ENCODE results near the gene STX1B.
A peak's percentile ranks its signal among the peaks of the same experiment; 100 is the strongest.

The STX1B gene

DNA sequence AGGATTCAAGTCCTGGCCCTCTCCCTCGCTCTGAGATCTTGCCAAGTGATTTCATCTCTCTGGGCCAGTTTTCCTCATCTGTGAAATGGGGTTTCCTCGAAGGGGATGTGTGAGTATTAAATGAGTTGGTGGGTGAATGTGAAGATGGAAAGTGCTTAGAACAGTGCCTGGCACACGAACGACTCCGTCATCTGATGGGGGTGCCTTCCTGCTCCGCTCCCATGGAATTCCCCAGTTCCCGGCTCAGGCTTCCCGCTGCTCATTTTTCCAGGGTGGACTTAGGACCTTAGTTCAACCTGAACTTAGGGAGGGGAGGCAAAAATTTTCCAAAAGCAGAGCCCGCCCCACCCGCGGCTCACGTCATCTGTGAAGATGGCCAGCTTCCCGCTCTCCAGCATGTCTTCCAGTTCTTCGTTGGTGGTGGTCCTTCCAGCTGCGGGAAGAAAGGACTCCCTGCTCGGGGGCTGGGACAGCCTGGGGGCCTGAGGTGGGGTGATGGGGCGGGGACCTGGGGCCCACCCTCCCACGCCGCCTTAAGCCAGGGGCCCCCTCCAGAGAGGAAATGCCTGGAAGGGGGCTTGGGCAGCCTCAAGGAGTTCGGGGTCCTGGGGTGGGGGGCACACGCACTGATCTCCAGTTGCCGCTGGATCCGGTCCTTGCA is 14.0 kb downstream of the STX1B start:
- DNase-seq (ENCODE audit: low spot score): no peak

DNA sequence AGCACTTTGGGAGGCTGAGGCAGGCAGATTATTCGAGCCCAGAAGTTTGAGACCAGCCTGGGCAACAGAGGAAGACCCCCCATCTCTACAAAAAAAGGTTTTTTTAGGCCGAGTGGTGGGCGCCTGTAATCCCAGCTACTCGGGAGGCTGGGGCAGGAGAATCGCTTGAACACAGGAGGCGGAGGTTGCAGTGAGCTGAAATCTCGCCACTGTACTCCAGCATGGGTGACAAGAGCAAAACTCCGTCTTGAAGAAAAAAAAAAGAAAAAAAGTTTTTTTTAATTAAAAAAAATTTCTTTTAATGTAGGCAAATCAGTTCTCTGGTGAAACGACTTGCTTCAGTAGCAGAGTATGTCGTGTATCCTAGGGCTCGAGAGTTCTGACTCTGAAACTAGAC is 14.5 kb downstream of the STX1B start:
- DNase-seq (ENCODE audit: low spot score): no peak

- DNase-seq (ENCODE audit: low spot score): no peak
Observed at GRCh38 chr16:30992931-30993816, 17.3 kb downstream of the STX1B start.

DNA sequence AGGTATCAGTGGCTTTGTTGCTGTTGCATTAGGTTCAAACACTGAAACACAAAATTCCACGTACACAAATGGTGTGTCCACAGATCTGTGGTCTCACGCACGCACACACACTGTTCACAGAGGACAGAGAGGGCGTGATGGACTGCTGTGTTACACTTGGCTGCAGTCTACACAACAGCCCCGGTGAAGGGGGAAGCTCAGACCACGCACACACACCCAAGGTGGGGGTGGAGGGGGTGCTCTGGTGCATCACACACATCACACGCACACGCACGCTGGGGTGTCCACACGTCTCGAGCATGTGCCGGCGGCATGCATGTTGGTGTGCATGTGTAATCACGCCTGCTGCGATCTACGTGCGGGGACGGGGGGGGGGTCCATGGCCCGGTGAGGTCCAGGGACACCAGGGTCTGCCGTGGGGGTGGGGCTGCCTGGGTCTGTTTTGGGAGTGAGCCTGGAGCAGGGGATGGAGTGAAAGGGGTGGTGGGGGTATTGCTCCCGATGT is 18.1 kb downstream of the STX1B start:
- no peak for DNase-seq (ENCODE audit: low spot score)

- no peak for DNase-seq (ENCODE audit: low spot score)
Observed at GRCh38 chr16:30991052-30991451, 19.4 kb downstream of the STX1B start.

- DNase-seq (ENCODE audit: low spot score): no peak
Observed at GRCh38 chr16:30990105-30990504, 20.3 kb downstream of the STX1B start.

GRCh38 chr16:30989469-30990047 is 20.9 kb downstream of the STX1B start:
- DNase-seq (ENCODE audit: low spot score): no peak

GRCh38 chr16:30987581-30988190 is 22.8 kb downstream of the STX1B start:
- no peak for DNase-seq (ENCODE audit: low spot score)

DNA sequence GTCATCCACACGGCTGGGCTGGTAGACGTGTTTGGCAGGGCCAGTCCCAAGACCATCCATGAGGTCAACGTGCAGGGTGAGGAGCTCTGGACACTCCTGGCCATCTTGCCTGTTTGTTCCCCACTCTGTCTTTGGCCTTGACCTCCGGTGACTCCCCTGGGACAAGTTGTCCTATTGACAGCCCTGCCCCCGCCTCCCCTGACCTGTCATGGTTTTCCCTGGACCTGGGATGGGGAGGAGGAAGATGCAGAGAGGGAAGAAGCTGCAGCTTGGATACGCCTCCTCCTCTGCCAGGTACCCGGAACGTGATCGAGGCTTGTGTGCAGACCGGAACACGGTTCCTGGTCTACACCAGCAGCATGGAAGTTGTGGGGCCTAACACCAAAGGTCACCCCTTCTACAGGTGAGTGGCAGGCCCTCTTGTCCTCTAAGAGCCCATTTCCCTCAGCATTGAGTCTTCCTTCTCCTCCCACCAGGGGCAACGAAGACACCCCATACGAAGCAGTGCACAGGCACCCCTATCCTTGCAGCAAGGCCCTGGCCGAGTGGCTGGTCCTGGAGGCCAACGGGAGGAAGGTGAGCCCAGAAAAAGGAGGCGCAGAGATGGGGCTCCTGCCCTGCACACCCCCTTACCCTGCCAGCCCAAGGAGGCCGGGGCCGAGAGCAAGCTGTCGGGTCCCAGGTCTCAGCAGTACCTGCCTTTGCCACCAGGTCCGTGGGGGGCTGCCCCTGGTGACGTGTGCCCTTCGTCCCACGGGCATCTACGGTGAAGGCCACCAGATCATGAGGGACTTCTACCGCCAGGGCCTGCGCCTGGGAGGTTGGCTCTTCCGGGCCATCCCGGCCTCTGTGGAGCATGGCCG is 24.1 kb downstream of the STX1B start:
- DNase-seq (ENCODE audit: low spot score): no peak

DNA sequence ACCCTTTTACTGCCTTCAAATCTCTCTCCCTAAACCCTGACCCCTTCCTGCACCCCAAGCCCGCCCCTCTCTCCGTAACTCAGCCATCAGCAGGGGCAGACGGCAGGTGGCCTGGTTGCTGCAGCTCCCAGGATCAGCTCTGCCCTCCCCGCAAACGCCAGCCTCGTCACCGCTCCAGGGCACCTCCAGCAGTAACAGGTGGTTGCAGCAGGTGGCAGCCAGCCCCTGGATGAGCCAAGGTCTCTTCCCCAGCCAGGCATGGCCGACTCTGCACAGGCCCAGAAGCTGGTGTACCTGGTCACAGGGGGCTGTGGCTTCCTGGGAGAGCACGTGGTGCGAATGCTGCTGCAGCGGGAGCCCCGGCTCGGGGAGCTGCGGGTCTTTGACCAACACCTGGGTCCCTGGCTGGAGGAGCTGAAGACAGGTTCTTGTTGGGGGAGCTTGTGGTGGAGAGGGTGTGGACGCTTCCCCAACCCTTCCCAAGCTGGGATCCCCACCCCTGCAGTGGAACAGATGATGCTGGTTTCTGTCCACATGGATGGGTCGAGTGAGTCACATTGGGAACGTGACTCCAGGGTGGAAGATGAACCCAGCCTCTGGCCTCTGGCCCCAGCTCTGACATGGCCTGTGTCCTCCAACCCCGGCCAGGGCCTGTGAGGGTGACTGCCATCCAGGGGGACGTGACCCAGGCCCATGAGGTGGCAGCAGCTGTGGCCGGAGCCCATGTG is 24.9 kb downstream of the STX1B start:
- no peak for DNase-seq (ENCODE audit: low spot score)

DNA sequence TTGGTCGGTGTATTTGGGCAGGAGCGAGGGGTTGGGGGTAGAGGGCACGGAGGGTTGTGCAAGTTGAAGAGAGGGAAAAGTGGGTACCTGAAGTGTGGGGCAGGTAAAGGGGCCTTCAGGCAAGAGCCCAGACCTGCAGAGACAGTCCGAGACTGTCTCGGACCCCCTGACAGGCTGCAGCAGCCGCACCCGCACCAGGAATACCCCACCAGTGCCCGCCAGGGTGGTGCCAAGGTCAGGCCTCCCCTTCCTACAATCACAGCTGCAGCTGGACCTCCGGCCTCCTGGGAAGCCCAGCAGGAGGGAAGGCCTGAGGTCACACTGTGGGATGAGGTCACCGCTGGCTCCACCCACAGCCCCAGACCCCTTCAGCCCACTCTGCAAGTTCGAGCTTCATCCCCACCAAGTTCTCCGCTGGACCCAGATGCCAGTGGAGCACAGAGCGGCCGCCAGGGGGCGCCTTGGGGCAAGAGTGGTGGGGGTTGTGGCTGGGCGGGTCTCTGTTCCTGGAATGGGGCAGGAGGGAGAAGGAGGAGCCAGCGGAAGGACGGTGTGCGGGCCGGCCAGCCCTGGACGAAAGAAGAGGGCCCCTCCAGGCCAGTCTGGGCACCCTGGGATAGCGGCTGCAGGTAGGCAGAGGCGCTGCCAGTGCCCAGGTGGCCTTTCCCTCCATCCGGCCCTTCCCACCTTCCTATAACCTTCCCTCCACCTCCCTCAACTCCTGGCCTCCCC is 25.6 kb downstream of the STX1B start, which contains the start of gene HSD3B7:
Gene HSD3B7 (plus strand): TSS at position 539 of the 732 bp plus-strand sequence. CDS start 452 bp downstream, outside the sequence.
- DNase-seq (ENCODE audit: low spot score): peak; percentile 90

DNA sequence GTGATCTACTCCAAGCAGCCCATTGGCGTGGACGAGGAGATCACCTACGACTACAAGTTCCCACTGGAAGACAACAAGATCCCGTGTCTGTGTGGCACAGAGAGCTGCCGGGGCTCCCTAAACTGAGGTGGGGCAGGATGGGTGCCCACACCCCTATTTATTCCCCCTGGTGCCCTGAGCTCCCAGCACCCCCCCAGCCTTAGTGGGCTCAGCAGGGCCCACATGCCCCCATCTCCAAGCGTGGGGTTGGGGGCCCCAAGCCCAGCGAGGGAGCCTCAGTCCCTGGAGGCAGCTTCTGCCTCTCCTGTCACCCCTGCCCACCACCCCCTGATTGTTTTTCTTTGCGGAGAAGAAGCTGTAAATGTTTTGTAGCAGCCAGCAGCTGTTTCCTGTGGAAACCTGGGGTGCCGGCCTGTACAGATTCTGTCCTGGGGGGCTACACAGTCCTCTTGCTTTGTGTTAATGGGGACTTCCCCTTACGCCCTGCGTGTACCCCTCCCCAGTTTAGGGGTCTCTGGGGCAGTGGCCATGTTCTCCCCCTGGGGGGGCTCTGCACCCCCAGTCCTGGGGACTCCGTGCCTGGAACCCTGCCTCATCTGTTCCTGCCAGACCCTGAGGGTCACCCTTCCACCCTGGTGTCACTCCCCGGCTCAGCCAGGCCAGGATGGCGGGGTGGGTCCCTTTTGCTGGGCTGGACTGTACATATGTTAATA is 26.4 kb downstream of the STX1B start:
- no peak for DNase-seq (ENCODE audit: low spot score)

DNA sequence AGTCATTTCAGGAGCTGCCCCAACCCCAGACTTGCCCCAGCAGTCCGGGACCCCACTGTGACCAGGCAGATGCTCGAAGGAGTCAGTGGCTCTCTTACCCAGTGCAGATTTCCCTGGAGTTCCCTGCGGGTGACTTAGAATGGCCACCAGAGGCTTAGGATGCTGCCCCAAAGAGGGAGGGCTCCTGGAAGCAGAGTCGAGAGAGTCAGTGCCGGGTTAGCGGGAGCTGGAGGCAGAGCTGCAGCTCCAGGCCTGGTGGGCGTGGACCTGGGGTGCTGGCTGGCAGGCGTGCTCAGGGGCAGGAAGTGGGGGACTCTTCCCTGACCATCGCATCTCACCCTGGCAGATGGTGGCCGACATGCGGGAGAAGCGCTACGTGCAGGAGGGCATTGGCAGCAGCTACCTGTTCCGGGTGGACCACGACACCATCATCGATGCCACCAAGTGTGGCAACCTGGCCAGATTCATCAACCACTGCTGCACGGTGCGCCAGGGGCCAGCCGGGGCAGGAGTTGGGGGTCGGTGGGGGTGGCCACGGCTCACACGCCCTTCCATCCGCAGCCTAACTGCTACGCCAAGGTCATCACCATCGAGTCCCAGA is 27.0 kb downstream of the STX1B start:
- no peak for DNase-seq (ENCODE audit: low spot score)

DNA sequence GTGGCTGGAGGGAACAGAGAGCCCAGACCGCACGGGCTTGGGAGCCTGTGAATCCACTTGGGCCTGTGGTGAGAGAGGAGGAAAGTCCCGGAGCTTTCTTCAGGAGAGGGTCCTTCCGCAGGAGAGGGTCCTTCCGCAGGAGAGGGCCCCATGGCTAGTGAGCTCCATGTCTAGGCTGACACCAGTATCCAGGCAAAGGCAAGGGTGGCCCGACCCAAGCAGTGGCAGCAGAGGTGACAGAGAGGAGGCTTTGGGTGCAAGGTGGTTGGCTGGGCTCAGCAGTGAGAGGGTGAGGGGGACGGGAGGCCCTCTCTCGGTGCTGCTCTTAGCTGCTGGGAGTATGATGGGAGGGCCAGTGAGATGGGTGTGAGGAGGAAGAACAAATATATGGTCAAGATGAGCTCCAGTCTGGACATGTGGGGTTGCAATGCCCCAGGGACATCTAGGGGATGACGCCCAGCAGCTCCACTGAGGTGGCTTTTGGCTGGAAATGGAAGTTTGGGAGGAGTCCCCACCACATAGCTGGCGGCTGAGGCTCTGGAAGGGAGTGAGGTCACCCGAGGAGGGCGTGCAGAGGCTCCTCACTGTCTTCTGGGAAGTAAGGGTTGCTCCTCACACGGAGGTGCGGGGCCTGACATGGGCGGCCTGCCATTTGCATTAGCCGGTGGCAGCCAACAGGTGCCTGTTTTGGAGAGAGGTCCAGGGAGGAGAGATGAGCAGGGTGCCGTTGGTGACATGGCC is 27.7 kb downstream of the STX1B start:
- DNase-seq (ENCODE audit: low spot score): no peak

GRCh38 chr16:30980959-30981358 is 29.5 kb downstream of the STX1B start:
- DNase-seq (ENCODE audit: low spot score): no peak

GRCh38 chr16:30980434-30980833 is 30.0 kb downstream of the STX1B start:
- DNase-seq (ENCODE audit: low spot score): no peak

DNA sequence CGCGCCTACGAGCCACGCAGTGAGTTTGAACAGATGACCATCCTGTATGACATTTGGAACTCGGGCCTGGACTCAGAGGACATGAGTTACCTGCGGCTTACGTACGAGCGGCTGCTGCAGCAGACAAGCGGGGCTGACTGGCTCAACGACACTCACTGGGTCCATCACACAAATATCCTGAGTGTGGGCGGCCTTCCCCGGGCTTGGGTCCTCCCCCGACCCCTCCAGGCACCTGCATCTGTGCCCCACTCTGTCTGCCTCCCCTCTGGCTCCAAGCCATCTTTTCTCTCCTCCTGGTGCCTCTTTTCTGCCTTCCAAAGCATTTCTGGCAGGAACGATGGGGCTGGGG is 30.4 kb downstream of the STX1B start:
- no peak for DNase-seq (ENCODE audit: low spot score)
